IPS DF 6.9 (cell line): Measurements from ENCODE around the gene DNAJC16.
"Not testable (repeated sequence)": the region's sequence is repeated elsewhere in the genome, so short reads cannot be mapped to it uniquely, and the experiment has no call there.

Experiments used
- DNase-seq: peaks from one replicate; pipeline ENCODE4 v3.0.0-alpha.2; 2013; ENCODE audit warnings: low read depth, low spot score
- H3K27ac ChIP-seq: one replicate; pipeline ENCODE4 v1.5.1; 2013; ENCODE audit warnings: low read length, control low read depth
- H3K27me3 ChIP-seq: 2 replicates; pipeline ENCODE4 v1.6.1; 2013; ENCODE audit warnings: mild to moderate bottlenecking, low read length; ENCODE audit not compliant: control insufficient read depth, insufficient read depth
- H3K36me3 ChIP-seq: 2 replicates; pipeline ENCODE4 v1.6.1; 2013; ENCODE audit warnings: low read length; ENCODE audit not compliant: control insufficient read depth, insufficient read depth
- H3K4me1 ChIP-seq: 2 replicates; pipeline ENCODE4 v1.6.1; 2013; ENCODE audit warnings: low read length; ENCODE audit not compliant: control insufficient read depth, insufficient read depth
- H3K4me3 ChIP-seq: 2 replicates; pipeline ENCODE4 v1.5.1; 2013; ENCODE audit warnings: mild to moderate bottlenecking, low read length
- H3K9me3 ChIP-seq: 2 replicates; pipeline ENCODE4 v1.6.1; 2013; ENCODE audit warnings: low read length, inconsistent platforms; ENCODE audit not compliant: control insufficient read depth, insufficient read depth
- WGBS: extraction: QIAGEN DNeasy Blood & Tissue Kit; methylation state at CpG from one replicate; pipeline ENCODE4 v1.1.7; 2013; ENCODE audit warnings: mixed read lengths, missing lambda C conversion rate; ENCODE audit not compliant: insufficient read length, insufficient coverage; 5-methylcytosine and 5-hydroxymethylcytosine counted together

Gene DNAJC16

GRCh38 chr1:15488371-15488770, 38.3 kb upstream of the DNAJC16 start:
- no peaks in the 10 kb centered on the region for H3K4me1 ChIP-seq
- WGBS = no CpG with 5 or more reads among the region's 3 CpGs

GRCh38 chr1:15489052-15489736, 37.5 kb upstream of the DNAJC16 start:
- H3K4me1 ChIP-seq = no peaks in the 10 kb centered on the region
- H3K9me3 ChIP-seq = no peaks in the 10 kb centered on the region
- H3K27ac ChIP-seq = no peak overlapping the region
- no peaks in the 10 kb centered on the region for H3K27me3 ChIP-seq
- WGBS = no CpG with 5 or more reads among the region's 13 CpGs
- no peak for DNase-seq
- no peaks in the 10 kb centered on the region; the same call in 1 of the 2 replicates for H3K36me3 ChIP-seq
- H3K4me3 ChIP-seq = no peak overlapping the region

More at GRCh38 chr1:15488371-15488770, 38.3 kb upstream of the DNAJC16 start:
- no peaks in the 10 kb centered on the region; the same call in 1 of the 2 replicates for H3K36me3 ChIP-seq
- H3K27me3 ChIP-seq = no peaks in the 10 kb centered on the region
- no peak overlapping the region for H3K27ac ChIP-seq
- H3K4me3 ChIP-seq = no peak overlapping the region
- DNase-seq = no peak
- no peaks in the 10 kb centered on the region for H3K9me3 ChIP-seq

- H3K4me3 ChIP-seq, H3K9me3 ChIP-seq, H3K36me3 ChIP-seq, H3K4me1 ChIP-seq, H3K27me3 ChIP-seq, DNase-seq, H3K27ac ChIP-seq: not testable (repeated sequence)
- WGBS = no CpG with 5 or more reads among the region's 4 CpGs
Observed at GRCh38 chr1:15491010-15491409, 35.6 kb upstream of the DNAJC16 start.

GRCh38 chr1:15492596-15492995, 34.1 kb upstream of the DNAJC16 start:
- WGBS = no CpG with 5 or more reads among the region's 5 CpGs
- Histone ChIP-seq H3K27me3 (no peaks in the 10 kb centered on the region), H3K27ac (no peak overlapping the region), H3K9me3 (no peaks in the 10 kb centered on the region), H3K4me1 (no peaks in the 10 kb centered on the region), H3K4me3 (no peak overlapping the region), H3K36me3 (no peaks in the 10 kb centered on the region; the same call in 1 of the 2 replicates)
- no peak for DNase-seq

- no peak overlapping the region for H3K4me3 ChIP-seq
- no peak for DNase-seq
- no CpG with 5 or more reads among the region's 9 CpGs for WGBS
- no peaks in the 10 kb centered on the region; the same call in 1 of the 2 replicates for H3K36me3 ChIP-seq
- no peaks in the 10 kb centered on the region for H3K27me3 ChIP-seq
- no peaks in the 10 kb centered on the region for H3K9me3 ChIP-seq
- no peak overlapping the region for H3K27ac ChIP-seq
- H3K4me1 ChIP-seq = no peaks in the 10 kb centered on the region
Observed at GRCh38 chr1:15493869-15494390, 32.7 kb upstream of the DNAJC16 start.

- H3K4me1 ChIP-seq = no peaks in the 10 kb centered on the region
- no peak for DNase-seq
- no peaks in the 10 kb centered on the region; the same call in 1 of the 2 replicates for H3K36me3 ChIP-seq
- WGBS = no CpG with 5 or more reads among the region's 19 CpGs
- H3K27ac ChIP-seq = no peak overlapping the region
- no peaks in the 10 kb centered on the region for H3K9me3 ChIP-seq
- no peaks in the 10 kb centered on the region for H3K27me3 ChIP-seq
- no peak overlapping the region for H3K4me3 ChIP-seq
Observed at GRCh38 chr1:15500184-15501178, 26.2 kb upstream of the DNAJC16 start.

GRCh38 chr1:15501208-15502032, 25.2 kb upstream of the DNAJC16 start:
- no CpG with 5 or more reads among the region's 17 CpGs for whole genome bisulfite sequencing
- H3K4me1 ChIP-seq = no peaks in the 10 kb centered on the region
- peaks cover 3% of the 10 kb centered on the region; the same call in 1 of the 2 replicates for H3K36me3 ChIP-seq
- H3K27ac ChIP-seq = no peak overlapping the region
- no peaks in the 10 kb centered on the region for H3K9me3 ChIP-seq
- no peak overlapping the region for H3K4me3 ChIP-seq
- H3K27me3 ChIP-seq = no peaks in the 10 kb centered on the region
- peak; percentile 43 for DNase-seq

- Histone ChIP-seq H3K36me3 (peaks cover 3% of the 10 kb centered on the region; the same call in 1 of the 2 replicates), H3K4me3 (no peak overlapping the region), H3K27me3 (no peaks in the 10 kb centered on the region), H3K9me3 (no peaks in the 10 kb centered on the region), H3K4me1 (peaks cover 8% of the 10 kb centered on the region), H3K27ac (no peak overlapping the region)
- DNase-seq = no peak
- WGBS = no CpG with 5 or more reads among the region's 4 CpGs
Observed at GRCh38 chr1:15504436-15504835, 22.2 kb upstream of the DNAJC16 start.

- H3K4me1 ChIP-seq = peaks cover 10% of the 10 kb centered on the region
- H3K9me3 ChIP-seq = no peaks in the 10 kb centered on the region
- H3K27ac ChIP-seq = no peak overlapping the region
- DNase-seq = no peak
- H3K36me3 ChIP-seq = peaks cover 3% of the 10 kb centered on the region; the same call in 1 of the 2 replicates
- H3K27me3 ChIP-seq = no peaks in the 10 kb centered on the region
- WGBS = no CpG with 5 or more reads among the region's 17 CpGs
- H3K4me3 ChIP-seq = no peak overlapping the region
Observed at GRCh38 chr1:15506831-15507230, 19.8 kb upstream of the DNAJC16 start.
